ENCODE results near the gene PILRB.

The PILRB gene

GRCh38 chr7:100407285-100408180 is 49.6 kb downstream of the PILRB start:
- DNase-seq (ENCODE audit: low read depth), result no peak

- no peak for DNase-seq (ENCODE audit: low read depth)
These were observed 53.2 kb downstream of the PILRB start for GRCh38 chr7:100411101-100411500.

- no peak for DNase-seq (ENCODE audit: low read depth)
These were observed 55.4 kb downstream of the PILRB start for GRCh38 chr7:100413346-100413745.

- DNase-seq (ENCODE audit: low read depth), result no peak
These were observed 56.0 kb downstream of the PILRB start for GRCh38 chr7:100413889-100414288.

- no peak for DNase-seq (ENCODE audit: low read depth)
These were observed 57.5 kb downstream of the PILRB start for GRCh38 chr7:100415448-100415847.

Measured in stimulated activated CD8-positive, alpha-beta memory T cell treated with anti-CD3 and anti-CD28 coated beads, Interleukin-15, amount 100 ng/mL, for 1 hour (primary cell).